CD4-positive, alpha-beta T cell treated with Interleukin-17A for 4 hours (primary cell): ENCODE measurements around the gene ABLIM2.
A peak's percentile ranks its signal among the peaks of the same experiment; 100 is the strongest.

Experiments
- DNase-seq: peaks from one replicate; pipeline ENCODE4 v3.0.0-alpha.2; 2020; ENCODE audit warnings: mixed read lengths

The ABLIM2 gene

DNA sequence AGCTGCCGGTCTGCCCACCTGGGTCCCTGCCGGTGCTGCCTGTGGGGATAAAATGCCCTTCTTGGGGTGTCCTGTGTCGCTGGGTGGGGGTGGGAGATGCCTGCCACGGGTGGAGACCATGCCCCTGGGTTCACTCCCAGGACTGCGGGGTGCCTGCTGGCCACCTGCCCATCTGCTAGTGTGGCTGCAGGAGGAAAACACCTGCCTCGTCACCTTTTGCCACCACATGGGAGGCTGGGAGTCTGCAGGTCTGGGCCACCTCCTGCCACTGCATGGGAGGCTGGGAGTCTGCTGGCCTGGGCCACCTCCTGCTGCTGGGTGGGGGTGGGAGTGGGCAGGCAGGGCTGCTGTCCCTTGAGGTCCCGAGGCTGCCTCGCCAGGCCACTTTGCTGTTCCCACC, 160.2 kb downstream of the ABLIM2 start:
- DNase-seq: no peak

DNA sequence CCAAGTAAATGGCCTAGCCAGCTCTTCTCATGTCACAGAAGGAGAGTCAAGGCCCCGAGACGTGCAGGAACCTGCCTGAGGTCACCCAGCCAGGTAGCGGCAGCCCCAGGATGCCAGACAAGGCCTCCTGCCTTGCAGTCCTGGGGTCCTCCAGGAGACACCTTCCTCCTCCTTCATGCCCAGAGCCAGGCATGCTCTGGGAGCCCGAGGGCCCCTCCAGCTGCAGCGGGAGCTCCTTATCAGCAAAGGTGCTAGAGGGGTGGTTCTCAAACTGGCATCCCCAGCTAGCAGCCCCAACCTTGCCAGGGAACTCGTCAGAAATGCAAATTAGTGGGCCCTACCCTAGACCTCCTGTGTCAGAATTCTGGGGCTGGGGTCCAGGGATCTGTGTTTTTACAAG, 162.7 kb downstream of the ABLIM2 start:
- no peak for DNase-seq

DNA sequence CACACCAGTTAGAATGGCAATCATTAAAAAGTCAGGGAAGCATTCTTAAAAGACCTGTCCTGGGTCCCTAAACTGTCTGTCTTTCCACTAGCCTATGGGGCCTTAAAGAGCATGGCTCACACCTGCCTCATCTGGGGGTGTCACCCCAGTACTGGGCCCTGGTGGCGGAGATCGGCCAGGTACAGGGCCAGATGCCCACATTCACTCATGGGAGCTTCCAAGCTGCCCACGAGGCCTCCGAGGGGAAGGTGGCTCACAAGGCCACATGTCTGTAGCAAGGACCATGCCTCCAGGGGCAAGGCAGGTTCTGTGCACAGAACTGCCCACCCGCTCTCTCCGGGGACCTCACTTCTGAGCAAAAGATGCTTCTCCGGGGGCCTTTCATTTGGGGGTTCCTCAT, 163.5 kb downstream of the ABLIM2 start:
- no peak for DNase-seq

DNA sequence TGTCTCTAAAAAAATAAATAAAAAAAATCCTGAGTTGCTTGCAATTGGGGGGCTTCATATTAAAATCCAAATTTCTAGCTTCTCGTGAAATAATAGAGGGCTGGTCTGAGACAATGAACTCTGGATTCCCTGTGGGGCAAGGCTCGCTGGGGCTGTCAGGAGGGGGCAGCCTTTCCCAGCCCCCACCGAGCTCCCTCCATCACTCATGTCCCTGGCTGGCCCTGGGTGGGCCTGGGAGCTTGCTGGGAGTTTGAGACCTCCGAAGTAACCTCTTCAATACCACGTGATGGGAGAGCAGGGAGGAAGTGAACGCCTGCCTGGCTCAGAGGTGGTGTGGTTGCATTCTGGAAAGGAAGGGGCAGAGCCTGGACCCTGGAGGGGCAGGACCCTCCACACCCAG, 164.9 kb downstream of the ABLIM2 start:
- no peak for DNase-seq

DNA sequence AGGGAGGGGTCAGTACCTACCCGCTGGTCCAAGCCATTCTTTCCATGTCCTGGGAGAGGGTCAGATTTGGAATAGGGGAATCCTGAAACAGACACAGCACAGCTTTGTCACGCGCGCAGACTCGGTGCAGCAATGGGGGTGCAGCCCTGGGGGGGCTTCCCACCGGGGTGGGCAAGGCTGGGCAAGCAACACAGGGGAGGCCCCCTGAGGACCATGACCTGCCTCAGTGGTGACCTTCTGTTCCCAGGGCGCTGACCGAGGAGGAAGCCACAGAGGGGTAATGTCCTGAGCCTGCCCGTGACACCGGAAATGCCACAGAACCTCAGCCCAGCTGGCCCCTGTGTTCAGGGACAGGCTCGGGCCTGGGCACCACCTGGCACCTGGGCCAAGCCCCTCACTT, 165.8 kb downstream of the ABLIM2 start:
- no peak for DNase-seq

DNA sequence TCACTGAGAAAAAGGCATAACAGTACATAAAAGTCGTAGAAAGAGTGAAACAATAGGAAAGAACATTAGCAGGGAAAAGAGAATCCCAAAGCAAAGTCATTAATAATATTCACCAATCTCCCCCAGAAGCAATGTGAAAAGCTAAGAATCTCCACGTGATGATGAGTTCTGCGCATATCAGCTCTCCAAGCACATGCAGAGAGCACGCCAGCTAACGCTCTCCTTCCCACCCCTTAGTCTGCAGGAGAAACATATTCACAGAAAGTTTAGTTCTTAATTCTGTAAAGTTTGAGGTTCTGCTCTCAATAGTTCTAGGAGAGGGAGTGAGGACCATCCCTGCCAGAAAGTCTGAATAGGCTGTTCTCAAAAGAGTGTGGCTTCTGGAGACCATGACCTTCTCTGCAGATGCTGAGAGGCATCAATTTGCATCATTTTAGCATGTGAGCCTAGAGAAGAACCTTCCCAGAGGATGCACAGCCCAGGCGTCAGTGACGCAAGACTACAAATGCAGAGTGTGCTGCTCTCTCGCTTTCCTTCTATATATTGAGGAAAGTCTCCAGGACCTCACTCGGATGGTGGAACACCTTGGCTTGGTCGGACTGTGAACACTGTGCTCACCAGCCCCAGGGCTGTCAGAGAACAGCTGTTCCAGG, 167.7 kb downstream of the ABLIM2 start:
- DNase-seq: no peak

DNA sequence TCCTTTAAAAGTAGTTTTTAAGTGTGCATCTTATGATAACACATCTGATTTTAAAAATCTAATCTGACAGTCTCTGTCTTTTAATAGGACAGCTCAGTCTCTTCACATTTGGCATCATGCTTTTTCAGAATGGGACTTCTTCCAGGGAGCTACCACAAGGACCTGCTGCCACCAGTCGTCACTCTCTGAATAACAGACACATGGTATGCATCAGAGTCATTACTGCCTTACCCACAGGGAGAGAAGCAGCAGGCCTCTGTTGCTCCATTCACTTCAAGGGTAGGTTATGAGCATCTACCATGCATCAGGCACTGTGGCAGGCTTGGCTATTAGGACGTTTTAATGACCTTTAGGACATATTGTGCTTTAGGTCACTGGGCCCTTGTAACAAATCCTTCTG, 169.0 kb downstream of the ABLIM2 start:
- DNase-seq: no peak

DNA sequence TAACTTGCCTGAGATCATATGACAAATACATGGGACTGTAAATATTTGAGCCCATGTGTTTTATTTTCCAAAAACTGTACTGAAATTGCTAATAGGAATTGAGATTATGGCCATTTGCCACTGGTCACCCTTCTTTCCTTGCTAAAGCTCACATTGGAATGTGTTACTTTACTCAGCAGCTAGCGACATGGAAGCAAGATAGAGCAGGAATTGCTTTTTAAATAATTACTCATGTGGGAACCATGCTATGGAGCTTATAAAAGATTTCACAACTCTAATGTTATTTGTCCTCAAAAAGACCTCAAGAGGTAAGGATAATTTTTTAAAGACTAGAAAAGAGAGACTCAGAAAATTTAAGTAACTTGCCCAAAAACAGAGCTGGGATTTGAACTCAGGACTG, 170.2 kb downstream of the ABLIM2 start:
- no peak for DNase-seq

DNA sequence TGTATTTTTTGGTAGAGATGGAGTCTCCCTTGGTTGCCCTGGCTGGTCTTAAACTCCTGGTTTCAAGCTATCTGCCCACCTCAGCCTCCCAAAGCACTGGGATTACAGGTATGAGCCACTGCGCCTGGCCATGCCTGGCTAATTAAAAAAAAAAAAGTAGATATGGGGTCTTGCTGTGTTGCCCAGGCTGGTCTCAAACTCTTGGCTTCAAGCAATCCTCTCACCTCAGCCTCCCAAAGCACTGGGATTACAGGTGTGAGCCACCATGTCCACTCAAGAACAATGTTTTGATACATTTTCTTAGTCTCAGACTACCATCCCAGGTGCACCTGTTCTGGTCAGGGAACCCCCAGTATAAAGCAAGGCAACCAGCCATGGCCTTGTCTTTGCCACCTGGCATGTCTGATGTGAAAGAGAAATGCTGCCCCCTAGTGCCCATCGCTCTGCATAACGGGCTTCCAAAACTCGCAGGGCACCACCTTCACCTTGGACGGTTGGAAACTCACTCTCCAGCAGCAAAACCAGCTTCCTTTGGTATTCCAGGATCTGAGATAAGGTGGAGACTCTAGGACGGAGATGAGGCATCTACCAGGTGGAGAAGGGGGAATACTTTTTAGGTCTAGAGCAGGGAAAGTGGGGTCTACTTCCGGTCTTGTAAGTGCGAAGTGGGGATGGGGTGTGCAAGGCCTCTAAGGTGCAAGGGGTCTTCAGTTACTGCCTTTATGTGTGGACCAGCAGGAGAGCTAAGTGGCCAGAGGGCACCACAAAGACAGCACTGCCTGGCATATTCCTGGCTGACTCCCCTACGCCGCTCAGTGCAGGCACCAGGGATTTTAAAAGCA, 171.2 kb downstream of the ABLIM2 start:
- peak; percentile 86 for DNase-seq

DNA sequence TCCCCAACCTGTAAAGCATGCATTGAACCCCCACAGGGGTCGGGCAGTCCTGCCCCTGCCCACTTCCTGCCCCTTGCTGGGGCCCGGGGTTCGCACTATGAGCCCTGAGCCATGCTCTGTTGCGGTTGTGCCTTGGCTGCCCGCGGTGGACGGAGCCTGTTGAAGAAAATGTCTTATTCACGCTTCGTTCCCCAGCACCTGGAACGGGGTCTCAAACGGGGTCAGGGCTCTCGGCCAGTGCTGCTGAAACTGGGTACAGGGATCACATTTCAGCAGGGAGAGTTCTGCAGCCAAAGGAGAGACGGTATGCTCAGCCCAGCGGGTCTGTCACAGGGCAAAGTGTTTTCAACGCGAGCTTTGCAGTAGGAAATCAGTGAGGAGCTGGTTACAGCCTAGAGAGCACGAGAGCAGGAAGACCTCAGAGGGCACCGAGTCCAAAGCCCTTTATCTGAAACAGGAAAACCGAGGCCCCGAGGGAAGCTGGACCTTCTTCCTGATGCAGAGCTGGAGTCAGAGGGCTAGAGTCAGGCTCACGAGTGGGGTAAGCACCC, 172.6 kb downstream of the ABLIM2 start:
- no peak for DNase-seq

DNA sequence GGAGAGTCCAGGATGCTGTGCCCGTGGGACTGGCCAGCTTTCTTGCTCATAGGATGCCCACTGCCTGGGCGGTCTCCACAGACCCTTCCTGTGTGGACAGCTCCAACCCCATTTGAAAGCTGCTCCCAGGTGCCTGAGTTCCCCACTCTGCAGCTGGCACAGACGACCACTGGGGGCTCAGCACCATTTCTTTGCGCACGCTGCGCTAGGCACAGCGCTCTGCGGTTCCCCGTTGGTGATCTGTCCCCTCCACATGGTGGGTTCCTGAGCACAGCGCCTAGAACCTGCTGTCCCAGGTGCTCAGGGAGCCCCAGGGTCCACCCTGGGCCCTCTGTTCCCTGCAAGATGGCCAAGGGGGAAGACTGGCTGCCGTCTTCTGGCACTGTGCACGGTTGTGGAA, 173.5 kb downstream of the ABLIM2 start:
- no peak for DNase-seq

DNA sequence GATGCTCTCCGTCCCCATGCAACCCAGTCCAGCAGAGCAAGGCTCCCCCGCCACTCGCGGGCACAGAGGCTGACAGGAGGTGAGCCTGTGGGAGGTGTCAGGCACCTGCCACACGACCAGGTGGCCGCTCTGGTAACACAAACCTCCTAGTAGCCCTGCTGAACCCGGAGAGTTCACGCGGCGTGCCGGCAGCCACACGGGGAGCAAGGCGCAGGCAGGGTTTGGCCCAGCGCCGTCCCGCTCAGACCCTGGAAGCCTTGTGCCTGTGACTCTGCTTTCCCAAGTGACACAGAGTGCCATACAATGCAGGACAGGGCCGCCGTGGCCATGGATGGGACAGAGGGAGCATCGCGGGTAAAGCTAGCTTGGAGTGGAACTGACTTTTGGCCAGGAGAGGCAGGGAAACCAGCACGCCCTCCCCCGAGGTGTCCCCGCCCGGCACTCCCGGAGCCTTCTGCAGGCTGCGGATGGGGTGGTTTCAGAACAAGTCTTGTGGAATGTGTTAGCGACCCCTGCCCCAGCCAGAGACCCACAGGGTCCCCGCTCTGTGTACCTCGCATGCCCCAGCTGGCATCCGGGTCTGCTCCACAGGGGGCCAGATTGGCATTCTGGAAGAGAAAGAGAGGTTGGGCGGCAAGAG, 174.2 kb downstream of the ABLIM2 start:
- no peak for DNase-seq

DNA sequence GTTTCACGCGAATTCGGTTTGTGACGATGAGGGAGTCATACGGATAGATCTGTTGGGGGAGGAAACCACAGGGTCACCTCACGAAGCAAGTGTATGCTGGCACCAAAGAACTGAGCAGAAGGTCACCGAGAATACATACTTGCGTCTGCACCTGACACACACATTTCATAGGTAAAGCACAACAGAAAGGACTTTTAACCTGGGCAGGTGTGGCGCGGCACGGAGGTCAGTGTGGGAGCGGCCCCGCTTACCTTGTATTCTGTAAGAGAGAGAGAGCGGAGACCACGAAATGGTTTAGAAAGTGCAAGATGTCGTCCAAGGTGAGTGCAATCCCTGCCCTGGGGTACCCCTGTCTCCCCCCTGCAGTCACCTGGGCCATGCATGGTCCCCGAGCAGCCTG, 175.3 kb downstream of the ABLIM2 start:
- no peak for DNase-seq

DNA sequence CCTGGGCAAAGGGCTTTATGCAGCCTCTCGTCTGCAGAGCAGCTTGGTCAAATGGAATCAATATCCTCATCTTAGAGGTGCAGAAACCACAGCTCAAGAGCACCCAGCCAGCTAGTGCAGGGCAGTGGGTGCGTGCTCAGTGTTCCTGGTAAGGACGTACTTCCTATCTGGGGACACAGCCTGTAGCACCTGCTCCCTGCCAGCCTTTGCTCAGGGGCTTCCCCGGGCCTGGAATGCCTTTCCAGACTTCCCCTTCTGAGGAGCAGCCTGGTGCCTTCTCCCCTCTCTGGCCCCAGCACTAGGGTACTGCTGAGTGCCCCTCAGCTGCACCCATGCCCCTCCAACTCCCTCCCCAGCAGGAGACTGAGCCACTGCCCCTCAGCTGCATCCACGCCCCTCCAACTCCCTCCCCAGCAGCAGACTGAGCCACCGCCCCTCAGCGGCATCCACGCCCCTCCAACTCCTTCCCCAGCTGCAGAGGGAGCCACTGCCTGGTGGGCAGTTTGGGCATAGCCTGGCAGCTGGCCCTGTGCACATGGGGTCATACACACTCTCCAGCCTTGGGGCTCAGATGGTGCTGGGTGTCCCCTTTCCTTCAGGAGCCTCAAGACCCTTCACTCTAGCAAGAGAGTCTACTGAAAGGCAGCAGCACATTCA, 176.7 kb downstream of the ABLIM2 start:
- no peak for DNase-seq

DNA sequence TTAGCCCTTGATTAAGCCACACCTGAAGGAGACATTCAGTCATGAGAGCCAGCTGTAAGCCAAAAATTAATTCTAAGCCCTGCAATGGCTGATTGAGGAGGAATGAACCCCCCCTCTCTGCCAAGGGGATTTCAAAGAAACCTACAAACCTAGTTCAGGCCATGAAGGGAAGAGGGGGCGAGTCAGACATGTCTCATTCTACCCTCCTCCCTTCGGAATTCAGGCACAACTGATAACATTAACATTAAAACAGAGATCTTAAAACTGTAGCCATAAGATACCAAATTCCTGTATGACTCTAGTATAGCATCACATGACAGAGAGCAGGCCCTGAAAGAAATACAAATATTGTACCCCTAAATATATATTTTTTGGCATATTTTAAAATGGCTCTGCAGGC, 178.6 kb downstream of the ABLIM2 start:
- no peak for DNase-seq

DNA sequence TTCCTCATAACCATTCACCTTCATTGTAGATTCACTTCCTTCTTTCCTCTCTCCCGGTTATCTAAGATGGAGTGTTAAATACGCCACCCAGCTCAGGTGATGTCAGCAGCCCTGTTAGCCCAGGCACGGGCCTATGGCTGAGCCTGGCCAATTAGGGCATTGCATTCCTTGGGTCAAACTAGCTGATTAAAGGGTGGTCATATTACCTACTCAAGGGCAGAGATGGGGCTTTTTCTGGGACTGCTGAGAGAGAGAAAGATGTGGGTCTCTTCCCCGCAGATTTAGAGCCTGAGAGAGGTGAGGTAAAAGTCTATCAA, 179.0 kb downstream of the ABLIM2 start:
- no peak for DNase-seq

DNA sequence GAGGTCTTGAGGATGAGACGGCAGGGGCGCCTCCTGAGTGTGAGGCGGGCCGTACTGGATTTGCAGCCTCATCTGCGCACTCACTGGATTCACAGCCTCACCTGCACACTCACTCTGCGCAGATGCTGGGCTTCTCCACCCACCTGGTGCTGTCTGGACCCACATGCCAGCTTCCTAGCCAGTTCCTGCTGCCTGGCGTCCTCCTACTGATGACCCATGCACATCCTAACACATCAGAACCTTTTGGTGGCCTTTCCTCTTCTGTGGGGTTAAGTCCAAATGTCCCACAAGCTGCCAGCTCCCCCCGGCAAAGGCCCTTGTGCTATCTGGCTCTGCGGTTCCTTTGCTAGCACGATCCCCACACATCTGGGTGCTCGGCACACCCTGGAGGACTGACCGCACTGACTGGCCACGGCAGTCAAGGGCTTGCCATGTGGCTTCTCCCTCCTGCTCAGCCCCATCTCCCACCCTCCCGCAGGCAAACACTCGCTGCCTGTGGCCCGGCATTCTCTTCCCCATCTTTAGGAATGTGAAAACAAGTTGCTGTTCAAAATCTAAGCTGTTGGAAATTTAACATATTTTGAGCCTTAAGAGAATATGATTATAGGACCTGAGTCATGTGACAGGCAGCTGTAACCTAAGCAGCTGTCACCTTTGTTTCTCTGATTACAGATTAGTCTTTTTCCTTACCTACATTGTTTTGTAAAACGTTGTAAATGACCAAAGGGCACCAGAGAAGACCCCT, 179.5 kb downstream of the ABLIM2 start:
- DNase-seq: no peak

DNA sequence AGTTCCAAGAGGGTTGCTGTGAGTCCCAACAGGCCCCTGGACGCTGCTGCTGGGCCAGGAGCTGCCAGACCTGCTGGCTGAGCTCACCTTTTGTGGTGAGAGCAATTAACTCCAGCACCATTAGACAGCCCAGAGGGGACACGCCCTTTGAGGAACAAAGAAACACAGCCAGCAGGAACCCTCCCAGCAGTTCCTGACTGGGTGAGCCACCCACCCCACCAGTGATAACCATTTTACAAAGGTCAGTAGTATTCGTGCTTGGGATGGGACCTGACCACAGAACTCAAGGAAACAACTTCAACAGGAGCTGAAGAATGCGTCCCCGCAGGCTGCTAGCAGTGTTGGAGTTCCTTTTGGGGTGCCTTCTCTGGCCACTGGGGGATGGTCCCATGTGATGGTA, 180.1 kb downstream of the ABLIM2 start:
- DNase-seq: no peak

DNA sequence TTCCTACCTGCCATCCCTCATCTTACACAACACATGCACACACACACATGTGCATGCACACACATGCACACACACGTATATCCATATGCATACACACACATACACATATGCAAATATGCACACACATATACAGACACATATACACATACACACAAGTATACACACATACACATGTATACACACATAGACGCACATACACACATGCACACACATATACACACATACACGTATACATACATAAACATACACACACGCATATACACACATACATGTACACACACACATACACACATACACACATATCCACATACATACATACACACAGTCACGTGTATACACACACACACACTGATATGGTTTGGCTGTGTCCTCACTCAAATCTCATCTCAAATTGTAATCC, 182.0 kb downstream of the ABLIM2 start:
- DNase-seq: no peak

DNA sequence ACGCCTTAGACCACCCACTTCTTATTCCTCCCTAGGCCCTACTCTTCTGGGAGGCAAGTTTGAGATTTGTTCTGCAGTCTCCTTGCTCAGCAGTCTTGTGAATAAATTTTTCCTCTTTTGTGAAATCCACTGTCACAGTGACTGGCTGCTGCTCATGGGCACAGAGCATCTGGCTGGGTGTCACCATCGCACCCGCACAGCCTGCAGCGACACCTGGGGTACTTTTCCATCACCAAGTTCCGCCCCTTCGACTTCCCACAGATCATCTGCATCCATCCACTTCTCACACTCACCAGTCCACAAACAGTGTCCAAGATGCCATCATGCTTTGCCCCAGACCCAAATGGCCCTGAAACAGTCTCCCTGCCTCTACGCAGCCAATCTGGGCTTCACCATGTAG, 182.6 kb downstream of the ABLIM2 start:
- no peak for DNase-seq

DNA sequence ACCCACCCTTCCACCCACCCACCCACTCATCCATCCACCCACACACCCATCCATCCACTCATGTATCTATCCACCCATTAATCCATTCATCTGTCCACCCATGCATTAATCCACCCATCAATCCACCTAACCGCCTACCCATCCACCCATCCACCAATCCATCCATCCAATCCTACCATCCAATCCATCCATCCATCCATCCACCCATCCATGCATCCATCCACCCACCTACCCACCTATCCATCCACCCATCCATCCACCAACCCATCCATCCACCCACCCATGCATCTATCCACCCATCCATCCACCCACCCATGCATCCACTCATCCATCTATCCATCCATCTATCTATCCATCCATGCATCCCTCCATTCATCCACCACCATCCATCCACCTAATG, 184.2 kb downstream of the ABLIM2 start:
- DNase-seq: no peak

DNA sequence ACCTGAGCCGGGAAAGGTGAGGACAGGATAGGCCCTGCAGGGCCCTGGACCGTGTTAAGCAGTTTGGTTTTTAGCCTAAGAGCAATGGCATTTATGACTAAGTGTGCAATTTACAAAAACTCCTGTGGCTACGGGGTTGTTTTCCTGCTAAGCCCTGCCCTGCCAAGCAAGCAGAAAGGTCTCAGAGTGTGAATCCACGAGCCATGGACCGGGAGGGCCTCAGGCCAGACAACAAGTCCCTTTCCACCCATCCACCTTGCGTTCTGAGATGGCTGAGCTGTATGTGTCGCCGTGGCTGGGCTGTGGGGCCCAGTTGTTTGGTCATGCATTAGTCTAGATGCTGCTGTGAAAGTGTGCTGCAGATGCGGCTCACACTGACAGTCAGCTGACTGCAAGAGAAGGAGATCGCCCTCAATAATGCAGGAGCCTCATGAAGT, 185.1 kb downstream of the ABLIM2 start:
- no peak for DNase-seq
